SIG-M5 treated with dmso at 0.1 percent for 504 hours (cell line): ENCODE data around the gene NT5DC1.

Source experiments
- DNase-seq: peaks from one replicate; lab custom pipeline; 2025; ENCODE audit not compliant: unreplicated experiment; lab: John Stamatoyannopoulos, UW

Gene NT5DC1

DNA sequence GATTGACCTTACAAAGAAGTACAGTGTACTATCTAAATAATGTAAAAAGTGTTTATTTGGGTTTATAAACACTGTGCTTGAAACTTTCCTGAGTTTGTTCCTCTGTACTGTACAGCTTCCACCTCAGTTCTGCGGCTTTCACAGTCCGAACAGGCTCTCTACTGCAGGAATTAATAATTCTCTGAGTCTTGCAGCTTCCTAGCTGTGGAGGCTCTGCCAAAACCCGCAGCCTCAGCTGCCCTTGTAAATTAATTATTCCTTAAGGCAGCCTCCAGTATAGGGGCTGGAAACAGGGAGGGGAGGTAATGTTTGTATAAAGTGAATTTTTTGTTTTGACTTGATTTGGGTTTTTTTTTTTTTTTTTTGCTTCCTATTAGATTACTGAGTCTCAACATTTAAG, 134.0 kb downstream of the NT5DC1 start:
- no peak for DNase-seq

- no peak for DNase-seq
Measured at GRCh38 chr6:116238083-116238482, 137.4 kb downstream of the NT5DC1 start.

DNA sequence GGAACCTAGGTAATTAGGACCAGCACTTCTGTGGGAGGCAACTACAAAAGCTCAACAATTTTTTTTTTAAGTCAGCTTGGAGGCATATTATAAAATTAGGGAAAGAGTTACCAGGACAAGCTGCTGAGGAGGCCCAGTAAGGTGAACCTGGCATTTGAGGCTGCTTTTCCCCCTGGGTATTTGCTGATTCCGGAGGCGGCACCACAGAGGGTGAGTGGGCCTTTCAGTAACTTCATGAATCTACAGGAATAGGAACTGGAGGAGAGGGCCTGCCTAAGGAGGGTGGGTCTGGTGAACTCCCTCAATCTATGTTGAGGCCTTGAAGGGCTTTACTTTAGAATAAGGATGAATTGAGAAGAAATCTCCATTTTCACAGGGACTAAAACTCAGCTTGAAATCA, 138.6 kb downstream of the NT5DC1 start:
- no peak for DNase-seq

DNA sequence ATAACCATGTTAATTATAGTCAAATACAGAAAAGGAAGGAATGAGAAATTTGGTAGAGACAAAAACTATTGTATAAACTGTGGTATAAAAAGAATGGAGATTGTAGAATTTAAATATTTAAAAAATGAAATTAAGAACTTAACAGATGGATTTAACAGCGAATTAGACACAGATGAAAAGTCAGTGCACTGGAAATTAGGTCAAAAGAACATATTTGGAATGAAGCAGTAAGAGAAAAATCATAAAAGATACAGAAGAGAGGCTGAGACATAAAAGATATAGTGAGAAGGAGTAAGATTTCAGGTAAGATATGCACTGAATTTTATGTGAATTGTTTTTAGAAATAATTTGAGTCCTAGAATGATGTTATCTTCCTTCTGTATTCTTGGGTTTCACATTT, 139.2 kb downstream of the NT5DC1 start:
- DNase-seq = no peak

GRCh38 chr6:116244284-116244683, 143.6 kb downstream of the NT5DC1 start:
- DNase-seq = no peak

GRCh38 chr6:116246089-116246488, 145.4 kb downstream of the NT5DC1 start:
- DNase-seq = no peak

GRCh38 chr6:116247285-116247684, 146.6 kb downstream of the NT5DC1 start:
- peak; percentile 3 for DNase-seq

DNA sequence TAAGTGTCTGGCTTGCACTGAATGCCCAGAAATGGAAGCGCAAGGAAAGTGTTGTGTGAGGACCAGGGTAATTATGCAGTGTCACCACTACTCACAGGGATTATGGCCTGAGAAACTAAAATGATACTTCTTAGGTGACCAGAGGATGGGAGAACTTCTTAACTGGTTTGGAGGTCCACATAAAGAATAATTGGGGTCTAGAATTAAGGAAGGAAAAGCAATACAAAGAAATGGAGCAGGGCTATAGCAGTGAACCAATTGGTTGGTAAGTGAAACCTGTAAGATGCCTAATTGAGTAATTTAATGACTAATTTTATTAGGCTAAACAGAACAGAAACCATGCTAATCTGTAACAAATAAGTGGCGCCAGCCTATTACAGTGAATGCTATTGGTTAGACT, 147.9 kb downstream of the NT5DC1 start:
- no peak for DNase-seq

- no peak for DNase-seq
Measured at GRCh38 chr6:116251568-116252384, 151.1 kb downstream of the NT5DC1 start.

DNA sequence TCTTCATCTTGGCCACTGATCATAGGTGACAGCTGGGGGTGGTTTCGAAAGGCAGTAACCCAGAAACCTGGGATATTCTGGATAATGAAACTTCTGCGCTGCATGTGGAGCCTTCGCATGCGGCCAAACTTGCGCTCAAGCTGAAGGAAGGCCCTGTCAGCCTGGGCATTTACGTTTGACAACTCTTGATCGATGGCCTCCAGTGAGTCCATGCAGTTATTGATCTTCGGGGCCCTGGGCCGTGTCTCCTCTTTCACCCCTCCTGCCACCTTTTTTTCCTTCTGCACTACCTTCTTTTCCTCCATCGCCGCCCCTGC, 152.5 kb downstream of the NT5DC1 start:
- no peak for DNase-seq

GRCh38 chr6:116253505-116254296, 153.0 kb downstream of the NT5DC1 start, which contains the start of gene TSPYL4:
Gene TSPYL4 (minus strand): TSS chr6:116254075. CDS start chr6:116254008, 67 bp downstream.
- peak; percentile 89 for DNase-seq

DNA sequence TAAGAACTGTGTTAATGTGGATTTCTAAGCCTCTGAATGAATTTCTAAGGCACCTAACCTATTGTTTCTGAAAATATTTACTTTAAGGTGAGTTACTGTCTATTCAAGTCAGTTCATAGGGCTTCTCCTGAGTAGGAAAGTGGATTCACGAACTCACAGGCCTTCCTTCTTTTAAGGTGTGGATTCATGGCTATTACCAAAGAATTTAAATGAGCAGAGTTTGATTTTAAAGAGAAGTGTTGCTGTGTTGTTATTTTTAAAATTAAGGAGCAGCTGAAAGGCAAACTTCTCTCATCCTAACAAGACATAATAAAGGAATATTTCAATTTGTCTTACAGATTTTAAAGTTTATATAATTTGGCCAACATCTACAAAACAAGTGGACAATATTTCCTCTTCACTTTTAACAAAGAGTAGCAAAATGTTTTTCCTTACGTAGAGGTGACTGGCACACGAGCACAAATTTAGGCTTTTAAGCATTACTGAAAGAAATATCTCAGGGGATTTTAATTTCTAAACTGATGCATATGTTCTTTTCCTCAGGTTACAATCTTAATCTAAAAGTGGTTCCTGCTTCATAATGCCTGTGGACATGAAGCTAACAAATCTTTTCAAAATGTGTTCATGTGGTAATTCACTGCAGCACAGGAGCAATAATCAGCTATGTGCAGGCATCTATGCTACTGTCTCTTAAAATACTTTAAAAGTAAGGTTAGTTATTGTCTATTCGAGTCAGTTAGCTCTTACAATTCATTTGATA, 153.8 kb downstream of the NT5DC1 start:
- no peak for DNase-seq

- no peak for DNase-seq
Measured at GRCh38 chr6:116255246-116255800, 154.7 kb downstream of the NT5DC1 start.

- no peak for DNase-seq
Measured at GRCh38 chr6:116256694-116257093, 156.0 kb downstream of the NT5DC1 start.

GRCh38 chr6:116258520-116258919, 157.9 kb downstream of the NT5DC1 start:
- no peak for DNase-seq

- DNase-seq = no peak
Measured at GRCh38 chr6:116263353-116263752, 162.7 kb downstream of the NT5DC1 start.

DNA sequence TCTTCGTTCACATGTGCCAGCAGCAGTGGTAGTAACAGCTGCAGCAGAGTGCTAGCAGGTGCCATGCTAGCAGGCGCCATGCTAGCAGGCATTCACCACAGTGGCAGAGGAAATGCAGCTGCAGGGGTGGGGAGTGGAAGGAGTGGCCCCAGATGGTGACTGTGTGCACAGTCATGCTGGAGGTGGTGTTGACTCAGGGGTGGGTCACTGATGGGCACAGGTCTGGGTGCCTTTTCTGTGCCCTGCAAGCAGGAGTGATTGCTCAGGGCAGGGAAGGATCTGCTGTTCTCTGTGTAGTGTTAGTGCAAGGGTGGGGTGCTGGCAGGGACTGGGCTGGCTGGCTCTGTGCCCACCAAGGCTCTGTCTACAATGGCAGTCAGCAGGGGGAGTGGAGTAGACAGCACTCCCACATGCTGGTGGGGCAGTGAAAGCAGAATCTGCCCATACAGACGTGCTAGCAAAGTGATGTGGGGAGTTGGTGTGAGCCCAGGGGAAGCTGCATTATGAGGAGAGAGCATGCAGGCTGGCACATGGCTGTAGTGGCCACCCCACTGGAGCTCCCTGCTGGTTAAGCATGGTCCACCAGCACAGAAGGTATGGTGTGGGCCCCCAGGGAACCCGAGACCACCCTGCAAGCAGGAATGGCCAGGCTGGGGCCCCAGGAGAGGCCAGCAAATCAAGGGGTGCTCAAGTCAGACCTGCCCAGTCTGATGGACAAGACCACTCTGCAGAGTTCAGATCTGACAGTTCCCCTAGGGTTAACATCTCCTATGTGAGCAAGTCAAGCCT, 164.6 kb downstream of the NT5DC1 start:
- DNase-seq = no peak

- no peak for DNase-seq
Measured at GRCh38 chr6:116266803-116267202, 166.2 kb downstream of the NT5DC1 start.

- no peak for DNase-seq
Measured at GRCh38 chr6:116267836-116268588, 167.4 kb downstream of the NT5DC1 start.
